Naive thymus-derived CD8-positive, alpha-beta T cell (primary cell): ENCODE results near the gene CHSY1. TPM values are rescaled to one million over a fixed set of nuclear protein-coding genes. Genes with fewer than 3 reads are reported as not detected.
A peak's percentile ranks its signal among the peaks of the same experiment; 100 is the strongest.

Experiments
- ATAC-seq, 2 donors: fragments of 150-1000 bp; cut with Tn5 transposase in 1 of 2; sonication (Bioruptor Pico), chemical (Tn5 transposase) in 1 of 2; 1 replicate in 1 of 2; 2 replicates in 1 of 2; pipeline ENCODE4 v1.10.0; 2021; ENCODE audit warnings: mild to moderate bottlenecking in 2 of 2, moderate library complexity in 2 of 2
- POLR2A ChIA-PET: fragments of 350-600 bp; sonication (Branson Sonifier 250); formaldehyde crosslinking; loops from one replicate; lab custom pipeline; 2021; ENCODE audit warnings: antibody characterized with exemption; lab: Charles Lee
- DNase-seq, 10 donors: peaks; one replicate each; pipeline versions ENCODE4 v3.0.0 to v3.0.0-alpha.2; 2020 to 2022
- H3K27ac Mint-ChIP-seq, 10 donors: one replicate each; pipeline ENCODE4 v1.8.0; 2020 to 2022; ENCODE audit warnings: mild to moderate bottlenecking in 10 of 10, mixed read lengths in 10 of 10, moderate library complexity in 4 of 10, inconsistent platforms in 1 of 10
- H3K27me3 Mint-ChIP-seq, 5 donors: one replicate each; pipeline ENCODE4 v1.8.0; 2021 to 2022; ENCODE audit warnings: mixed read lengths in 5 of 5
- H3K36me3 Mint-ChIP-seq, 3 donors: one replicate each; pipeline ENCODE4 v1.8.0; 2020 to 2022; ENCODE audit warnings: mixed read lengths in 3 of 3, mild to moderate bottlenecking in 2 of 3, inconsistent platforms in 1 of 3
- H3K4me1 Mint-ChIP-seq, 4 donors: one replicate each; pipeline ENCODE4 v1.8.0; 2021 to 2022; ENCODE audit warnings: mixed read lengths in 4 of 4
- H3K4me3 Mint-ChIP-seq, 10 donors: one replicate each; pipeline ENCODE4 v1.8.0; 2020 to 2022; ENCODE audit warnings: mild to moderate bottlenecking in 10 of 10, mixed read lengths in 10 of 10, moderate library complexity in 6 of 10, inconsistent platforms in 1 of 10
- H3K9me3 Mint-ChIP-seq, 9 donors: one replicate each; pipeline ENCODE4 v1.8.0; 2020 to 2022; ENCODE audit warnings: mixed read lengths in 9 of 9, mild to moderate bottlenecking in 3 of 9, inconsistent platforms in 1 of 9, moderate library complexity in 1 of 9
- polyA plus RNA-seq, 3 donors: library from polyadenylated mRNA; unstranded; fragments of 300-500 nt; fragmentation: Illumina TruSeq; gene quantifications; one replicate each; pipeline ENCODE4 v1.2.3, GENCODE V29; 2021
- total RNA-seq, 8 experiments: library from RNA in 2 of 8; stranded (reverse) in 2 of 8; gene quantifications; one replicate each; pipeline ENCODE4 v1.2.3 and lab custom pipeline; 2021 to 2026

CHSY1 gene
- total and polyA plus RNA-seq, 5 experiments from 2014 or later: 0.96 to 12.9 (median 1.7) TPM

DNA sequence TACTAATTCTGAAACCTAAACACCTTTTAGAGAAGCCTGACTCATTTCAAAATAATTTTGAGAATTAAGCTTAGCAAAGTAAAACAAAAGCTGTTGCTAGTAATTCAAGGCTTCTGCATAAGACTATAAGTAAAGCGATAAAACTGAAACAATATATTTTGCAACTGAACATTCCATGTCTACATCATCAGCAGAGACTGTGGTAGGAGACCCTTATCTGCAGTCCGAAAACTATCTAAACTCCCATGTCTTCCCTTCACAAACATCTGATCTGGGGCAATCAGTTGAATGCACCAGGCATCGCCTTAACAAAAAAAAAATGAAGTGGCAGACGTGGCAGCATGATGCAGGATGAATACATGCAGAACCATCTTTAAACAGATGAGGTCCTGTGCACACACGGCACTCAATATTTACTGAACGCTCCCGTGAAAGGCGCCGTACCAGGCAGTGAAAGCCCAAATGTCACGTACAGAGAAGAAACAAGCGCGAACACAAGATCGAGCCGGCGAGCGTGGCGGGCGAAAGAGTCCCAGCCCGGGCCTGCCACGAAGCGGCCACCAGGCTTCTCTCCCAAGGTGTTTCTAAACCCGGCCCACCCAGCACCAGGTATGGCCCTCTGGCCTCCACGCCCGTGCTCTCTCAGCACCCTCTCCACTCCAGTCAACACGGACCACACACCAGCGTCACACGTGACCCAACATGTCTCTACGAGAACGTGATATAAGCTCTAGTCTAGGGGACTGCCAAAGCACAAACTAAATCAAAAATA lies 63.0 kb downstream of the CHSY1 start:
- POLR2A ChIA-PET: no interaction called here
- peak overlapping the region in 1 of 10 donors; percentile 4 for H3K4me3 Mint-ChIP-seq
- H3K9me3 Mint-ChIP-seq: no peaks in the 10 kb centered on the region
- DNase-seq (no peak), ATAC-seq (no peak)
- H3K27me3 Mint-ChIP-seq: no peaks in the 10 kb centered on the region
- H3K4me1 Mint-ChIP-seq: peaks cover 28 to 56% (median 52%) of the 10 kb centered on the region in 4 donors
- peak overlapping the region in 3 of 10 donors; percentile 36 to 70 (median 53) for H3K27ac Mint-ChIP-seq
- peaks cover 0 to 5% (median 2%) of the 10 kb centered on the region in 3 donors for H3K36me3 Mint-ChIP-seq

DNA sequence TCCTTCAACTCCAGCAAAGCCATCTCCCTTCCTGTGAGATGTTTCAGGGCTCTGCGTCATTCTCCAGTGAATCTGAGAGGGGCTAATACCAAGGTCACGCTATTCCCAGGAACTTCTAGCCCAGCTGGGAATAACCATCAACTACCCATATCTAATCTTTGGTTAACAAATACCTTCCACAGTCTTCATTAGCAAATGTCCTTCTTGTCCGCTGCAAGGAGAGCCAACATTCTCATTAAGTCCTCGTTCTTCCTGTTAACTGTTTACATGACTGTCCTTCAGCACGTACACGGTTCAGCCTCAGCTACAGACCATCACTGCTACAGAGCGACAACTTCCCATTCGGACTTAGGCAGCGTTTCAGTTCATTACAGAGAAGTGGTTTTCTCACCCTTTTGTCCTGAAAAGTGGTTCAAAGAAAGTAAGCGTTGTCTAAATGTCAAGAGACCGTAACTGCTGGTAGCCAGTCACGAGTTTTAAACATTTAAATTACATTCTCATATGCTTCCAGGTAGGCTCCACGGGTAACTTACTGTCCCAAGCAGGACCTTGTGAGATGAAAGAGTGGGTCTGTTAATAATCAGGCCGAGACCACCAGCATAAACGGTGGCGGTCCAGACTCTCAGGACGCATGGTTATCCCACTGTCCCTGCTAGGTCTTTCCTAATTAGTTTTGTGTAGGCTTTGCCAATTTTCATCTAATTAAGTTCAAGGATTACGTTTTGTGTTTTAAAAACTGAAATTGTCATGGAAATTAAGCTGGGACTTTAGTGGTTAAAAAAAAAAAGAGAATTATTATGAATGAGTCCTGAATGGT lies 63.8 kb downstream of the CHSY1 start:
- Mint-ChIP-seq H3K36me3 (peaks cover 0 to 5% (median 5%) of the 10 kb centered on the region in 3 donors), H3K4me3 (peak overlapping the region in 2 of 10 donors; percentile 4 to 6), H3K27ac (peak overlapping the region in 5 of 10 donors; percentile 7 to 72 (median 50)), H3K27me3 (no peaks in the 10 kb centered on the region), H3K4me1 (peaks cover 23 to 48% (median 46%) of the 10 kb centered on the region in 4 donors), H3K9me3 (no peaks in the 10 kb centered on the region)
- ATAC-seq (no peak), DNase-seq (no peak)
- POLR2A ChIA-PET: no interaction called here

DNA sequence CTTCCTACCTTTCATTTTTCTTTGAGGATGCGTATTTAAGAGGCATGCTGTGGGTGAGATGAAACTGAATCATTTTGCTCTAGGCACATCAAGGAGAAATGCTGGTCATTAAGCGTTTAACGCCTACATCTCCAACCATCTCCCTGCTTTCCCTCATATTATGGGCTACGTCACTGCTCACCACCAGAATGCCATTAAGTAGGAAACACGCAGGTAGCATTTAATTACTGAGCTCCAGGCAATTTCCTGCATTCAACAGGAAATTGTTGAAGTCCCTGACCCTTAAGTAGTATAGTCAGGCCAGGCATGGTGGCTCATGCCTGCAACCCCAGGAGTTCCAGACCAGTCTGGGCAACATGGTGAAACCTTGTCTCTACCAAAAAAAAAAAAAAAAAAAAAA lies 66.1 kb downstream of the CHSY1 start:
- H3K27me3 Mint-ChIP-seq: no peaks in the 10 kb centered on the region

DNA sequence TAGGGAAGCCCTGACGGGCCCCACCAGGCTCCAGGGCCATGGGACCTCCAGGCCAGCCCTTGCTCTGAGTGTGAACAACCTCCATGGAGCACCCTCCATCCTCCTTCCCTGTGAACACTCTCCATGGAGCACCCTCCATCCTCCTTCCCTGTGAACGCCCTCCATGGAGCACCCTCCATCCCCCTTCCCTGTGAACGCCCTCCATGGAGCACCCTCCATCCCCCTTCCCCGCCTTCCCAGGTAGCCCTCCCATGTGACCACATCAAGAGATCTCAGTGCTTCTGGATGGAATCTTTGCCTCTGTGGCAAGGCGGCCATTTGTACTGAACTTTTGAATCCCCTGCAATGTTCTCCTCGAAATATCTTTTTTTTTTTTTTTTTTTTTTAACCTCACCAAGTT lies 66.5 kb downstream of the CHSY1 start:
- no peak overlapping the region for H3K4me3 Mint-ChIP-seq
- H3K9me3 Mint-ChIP-seq: no peaks in the 10 kb centered on the region
- no peaks in the 10 kb centered on the region for H3K27me3 Mint-ChIP-seq
- peak overlapping the region in 1 of 10 donors; percentile 43 for H3K27ac Mint-ChIP-seq
- H3K36me3 Mint-ChIP-seq: peaks cover 0 to 8% (median 5%) of the 10 kb centered on the region in 3 donors
- ATAC-seq: no peak
- no peak for DNase-seq
- peaks cover 33 to 47% (median 42%) of the 10 kb centered on the region in 4 donors for H3K4me1 Mint-ChIP-seq
- POLR2A ChIA-PET: interaction anchor here (0.7 kb wide), 1 partner anchor 10 kb away, joined by 3 read pairs; no protein-coding TSS in a partner anchor

More for the DNA sequence above, 66.1 kb downstream of the CHSY1 start:
- H3K4me3 Mint-ChIP-seq: no peak overlapping the region
- peak overlapping the region in 1 of 10 donors; percentile 43 for H3K27ac Mint-ChIP-seq
- POLR2A ChIA-PET: interaction anchor here (0.7 kb wide), 1 partner anchor 10 kb away, joined by 3 read pairs; no protein-coding TSS in a partner anchor
- peaks cover 32 to 46% (median 41%) of the 10 kb centered on the region in 4 donors for H3K4me1 Mint-ChIP-seq
- DNase-seq (no peak), ATAC-seq (no peak)
- peaks cover 0 to 8% (median 5%) of the 10 kb centered on the region in 3 donors for H3K36me3 Mint-ChIP-seq
- no peaks in the 10 kb centered on the region for H3K9me3 Mint-ChIP-seq

DNA sequence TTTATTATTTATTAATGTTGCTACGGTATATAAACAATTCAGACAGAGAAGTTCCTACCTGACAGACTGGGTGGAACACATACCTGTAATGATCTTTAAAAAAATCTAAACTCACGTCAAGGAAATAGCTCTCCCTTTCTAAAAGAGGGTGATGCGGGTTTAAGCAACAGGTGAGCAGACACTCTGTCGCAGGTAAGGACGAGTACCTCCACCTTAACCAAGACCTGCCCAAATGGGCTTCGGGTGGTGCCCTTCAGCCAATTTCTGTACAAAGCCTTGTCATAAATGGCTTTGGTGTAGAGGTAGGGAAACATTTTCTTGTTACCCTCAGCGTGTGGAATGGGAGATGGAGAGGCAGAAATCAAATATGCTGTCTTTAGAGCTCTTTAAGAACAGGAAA lies 67.0 kb downstream of the CHSY1 start:
- Mint-ChIP-seq H3K27me3 (no peaks in the 10 kb centered on the region), H3K9me3 (no peaks in the 10 kb centered on the region), H3K4me3 (peak overlapping the region in 1 of 10 donors; percentile 10), H3K4me1 (peaks cover 35 to 50% (median 44%) of the 10 kb centered on the region in 4 donors), H3K36me3 (peaks cover 0 to 8% (median 5%) of the 10 kb centered on the region in 3 donors), H3K27ac (no peak overlapping the region)
- POLR2A ChIA-PET: no interaction called here
- no peak for ATAC-seq
- DNase-seq: no peak

DNA sequence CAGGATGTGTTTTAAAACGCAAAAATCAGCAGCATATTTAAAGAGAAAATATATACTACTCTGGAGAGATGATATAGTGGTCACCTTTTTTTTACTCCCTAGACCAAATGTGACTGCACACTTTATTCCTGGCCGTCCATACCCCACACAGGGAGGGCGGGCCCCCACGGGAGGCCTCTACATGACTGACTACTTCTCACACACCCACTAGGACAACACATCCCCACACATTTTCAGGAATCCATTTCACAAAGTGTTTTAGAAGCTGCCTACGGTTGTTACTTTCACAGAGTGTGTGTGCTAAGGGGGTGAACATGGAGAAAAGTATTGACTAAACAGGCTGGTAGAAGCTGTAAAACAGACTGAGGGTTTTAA lies 67.9 kb downstream of the CHSY1 start:
- Mint-ChIP-seq H3K4me1 (peaks cover 30 to 46% (median 41%) of the 10 kb centered on the region in 4 donors), H3K9me3 (no peaks in the 10 kb centered on the region), H3K4me3 (no peak overlapping the region), H3K27ac (peak overlapping the region in 3 of 10 donors; percentile 35 to 71 (median 64)), H3K36me3 (peaks cover 0 to 9% (median 5%) of the 10 kb centered on the region in 3 donors), H3K27me3 (no peaks in the 10 kb centered on the region)
- no peak for ATAC-seq
- no peak for DNase-seq
- POLR2A ChIA-PET: no interaction called here

DNA sequence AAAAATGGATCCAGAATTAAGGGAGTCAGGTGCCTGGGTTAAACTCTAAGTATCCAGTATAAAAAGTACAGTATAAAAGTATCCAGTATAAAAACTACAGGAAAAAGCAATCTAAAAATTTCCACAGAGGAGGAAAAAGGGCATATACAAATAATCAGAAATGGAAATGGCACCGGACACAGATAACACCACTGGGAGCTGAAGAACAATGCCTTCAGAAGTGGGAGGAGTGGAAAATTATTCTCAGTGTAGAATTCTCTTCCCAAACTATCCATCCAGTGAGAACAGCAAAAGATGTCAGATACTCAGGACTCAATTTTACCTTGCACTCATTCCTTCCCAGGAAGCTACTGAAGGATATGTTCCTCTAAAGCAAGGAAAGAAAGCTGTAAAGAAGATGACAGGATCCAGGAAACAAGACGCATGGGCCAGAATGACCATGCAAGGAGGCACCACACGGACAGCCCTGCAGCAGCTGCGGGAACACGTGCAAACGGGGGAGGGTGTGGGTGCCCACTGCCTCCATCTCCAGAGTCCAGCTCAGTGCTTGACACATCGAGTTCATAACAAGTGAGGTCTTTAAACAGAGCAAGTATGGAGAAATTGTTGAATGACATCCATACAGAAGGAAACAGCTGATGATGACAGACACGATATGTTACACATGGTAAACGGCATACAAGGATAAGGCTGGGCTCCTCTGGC lies 68.5 kb downstream of the CHSY1 start:
- no peaks in the 10 kb centered on the region for H3K27me3 Mint-ChIP-seq
- H3K4me1 Mint-ChIP-seq: peaks cover 30 to 42% (median 37%) of the 10 kb centered on the region in 4 donors
- DNase-seq: no peak
- H3K27ac Mint-ChIP-seq: peak overlapping the region in 3 of 10 donors; percentile 5 to 71 (median 58)
- no peak overlapping the region for H3K4me3 Mint-ChIP-seq
- peaks cover 0 to 14% (median 5%) of the 10 kb centered on the region in 3 donors for H3K36me3 Mint-ChIP-seq
- no peaks in the 10 kb centered on the region for H3K9me3 Mint-ChIP-seq
- POLR2A ChIA-PET: no interaction called here
- no peak for ATAC-seq

DNA sequence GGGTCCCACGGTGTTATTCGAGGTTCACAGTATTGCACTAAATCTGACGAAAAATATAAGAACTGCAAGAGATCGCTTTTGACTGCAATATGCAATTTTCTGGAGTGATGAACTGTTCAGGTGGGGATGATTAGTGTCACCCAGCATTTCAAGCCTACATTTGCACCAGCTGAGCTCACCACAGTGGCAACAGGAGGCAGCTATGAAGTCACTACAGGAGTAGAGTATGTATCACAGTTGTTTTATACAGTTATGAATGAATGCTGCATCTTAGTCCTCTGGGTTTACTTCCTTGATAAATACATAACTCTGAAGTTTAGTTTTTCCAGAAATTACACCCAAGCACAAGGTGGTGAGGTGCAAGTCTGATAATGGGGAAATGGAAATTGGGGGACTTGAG lies 69.6 kb downstream of the CHSY1 start:
- Mint-ChIP-seq H3K4me1 (peaks cover 26 to 37% (median 32%) of the 10 kb centered on the region in 4 donors), H3K9me3 (no peaks in the 10 kb centered on the region), H3K36me3 (peaks cover 0 to 24% (median 4%) of the 10 kb centered on the region in 3 donors), H3K4me3 (no peak overlapping the region), H3K27me3 (no peaks in the 10 kb centered on the region), H3K27ac (peak overlapping the region in 5 of 10 donors; percentile 5 to 80 (median 36))
- DNase-seq (no peak), ATAC-seq (no peak)
- POLR2A ChIA-PET: no interaction called here

DNA sequence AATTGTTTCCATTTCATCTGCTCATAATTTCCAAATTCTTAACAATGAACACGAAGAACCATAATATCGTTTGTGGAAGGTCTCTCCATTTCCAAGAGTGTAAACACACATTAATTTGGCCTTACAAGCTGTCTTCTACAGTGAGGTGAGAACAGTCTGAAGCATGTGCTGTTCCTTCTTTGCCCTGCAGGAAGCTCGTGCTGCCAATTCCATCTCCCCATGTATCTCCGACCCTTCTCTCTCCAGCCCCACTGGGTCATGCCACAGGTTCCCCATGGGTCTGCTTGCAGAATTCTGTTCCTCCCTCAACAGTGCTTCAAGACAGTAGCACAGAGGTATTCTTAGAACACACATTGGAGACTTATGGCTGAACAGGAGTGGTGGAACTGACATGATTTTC lies 70.5 kb downstream of the CHSY1 start:
- DNase-seq (no peak), ATAC-seq (no peak)
- Mint-ChIP-seq H3K4me3 (peak overlapping the region in 5 of 10 donors; percentile 3 to 61 (median 34)), H3K9me3 (no peaks in the 10 kb centered on the region), H3K27ac (peak overlapping the region; percentile 80 to 92 (median 90)), H3K27me3 (no peaks in the 10 kb centered on the region), H3K4me1 (peaks cover 26 to 36% (median 32%) of the 10 kb centered on the region in 4 donors), H3K36me3 (peaks cover 0 to 32% (median 4%) of the 10 kb centered on the region in 3 donors)
- POLR2A ChIA-PET: no interaction called here

DNA sequence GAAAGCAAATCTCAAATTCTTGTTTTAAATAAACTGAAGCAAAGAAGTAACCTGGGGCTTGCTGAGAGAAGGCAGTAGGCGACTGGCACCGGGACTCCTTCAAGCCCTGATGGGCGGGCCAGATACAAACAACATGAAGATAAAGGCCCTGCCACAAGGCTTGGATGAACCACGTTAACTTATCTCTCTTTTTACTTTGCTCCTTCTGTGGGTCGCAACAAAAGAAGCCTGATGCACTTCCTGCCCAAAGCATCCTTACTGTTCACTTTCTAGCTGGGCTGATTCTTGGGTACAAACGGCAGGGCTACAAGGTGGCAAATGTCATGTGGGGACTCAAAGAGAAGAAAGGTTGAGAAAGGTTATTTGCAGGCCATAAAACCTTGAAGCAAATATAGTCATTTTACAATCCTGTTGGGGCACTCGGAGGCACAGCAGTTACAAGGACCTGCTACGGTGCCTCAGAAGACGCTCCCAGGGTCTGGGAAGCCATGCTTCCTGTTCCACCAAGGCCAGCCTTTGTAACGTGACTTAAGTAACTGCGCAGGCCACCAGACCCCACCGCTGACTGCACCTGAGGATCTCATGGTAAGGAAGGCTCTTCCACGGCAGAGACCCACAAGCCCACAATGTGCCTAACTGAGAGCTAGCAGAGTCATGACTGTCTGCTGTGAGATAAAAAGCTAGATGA lies 71.1 kb downstream of the CHSY1 start:
- ATAC-seq (peak; percentile 67 to 91), DNase-seq (peak in 6 of 10 donors; percentile 3 to 67 (median 34))
- Mint-ChIP-seq H3K4me3 (peak overlapping the region in 9 of 10 donors; percentile 9 to 62 (median 56)), H3K4me1 (peaks cover 26 to 36% (median 34%) of the 10 kb centered on the region in 4 donors), H3K36me3 (peaks cover 0 to 37% (median 4%) of the 10 kb centered on the region in 3 donors), H3K9me3 (no peaks in the 10 kb centered on the region), H3K27ac (peak overlapping the region; percentile 80 to 92 (median 90)), H3K27me3 (no peaks in the 10 kb centered on the region)
- POLR2A ChIA-PET: no interaction called here

DNA sequence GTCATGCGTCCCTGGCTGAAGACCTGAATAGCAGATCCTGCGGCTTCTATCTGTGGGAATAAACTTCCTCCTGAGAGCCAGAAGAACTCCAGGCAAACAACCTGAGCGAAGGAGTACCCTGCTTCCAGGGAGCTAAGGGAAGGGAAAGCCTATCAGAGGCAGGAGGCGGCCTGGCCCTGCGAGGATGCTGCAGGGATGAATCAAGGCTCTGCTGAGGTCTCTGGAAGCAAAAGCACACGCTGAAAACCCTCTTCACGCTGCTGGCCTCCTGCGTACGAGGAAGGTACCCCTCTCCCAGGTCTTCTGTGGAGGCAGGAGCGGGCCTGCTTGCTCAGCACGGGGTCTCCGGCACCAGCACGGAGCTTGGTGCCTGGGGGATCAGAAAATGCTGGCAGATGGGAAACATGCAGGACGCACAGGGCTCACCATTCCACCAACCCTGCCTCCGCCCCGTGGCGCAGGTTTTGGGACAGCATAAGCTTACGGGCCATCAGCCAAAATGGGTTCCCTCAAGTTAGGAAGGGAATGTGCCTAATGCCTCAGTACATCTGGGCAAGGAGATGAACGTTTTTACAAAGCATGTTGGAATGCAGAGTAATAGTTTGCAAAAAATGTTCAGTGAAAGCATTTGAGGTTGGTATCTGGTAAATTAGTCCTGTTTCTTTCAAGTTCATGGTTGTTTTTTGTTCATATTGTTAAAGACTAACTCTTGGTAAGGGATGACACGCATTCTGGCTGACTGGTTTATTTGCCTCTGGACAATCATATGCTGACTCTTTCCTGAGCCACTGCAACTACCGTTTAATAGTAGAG lies 72.3 kb downstream of the CHSY1 start:
- peaks cover 0 to 44% (median 4%) of the 10 kb centered on the region in 3 donors for H3K36me3 Mint-ChIP-seq
- H3K4me1 Mint-ChIP-seq: peaks cover 24 to 38% (median 35%) of the 10 kb centered on the region in 4 donors
- peak overlapping the region; percentile 80 to 92 (median 90) for H3K27ac Mint-ChIP-seq
- peak overlapping the region in 1 of 10 donors; percentile 9 for H3K4me3 Mint-ChIP-seq
- H3K27me3 Mint-ChIP-seq: no peaks in the 10 kb centered on the region
- ATAC-seq (no peak), DNase-seq (no peak)
- no peaks in the 10 kb centered on the region for H3K9me3 Mint-ChIP-seq
- POLR2A ChIA-PET: no interaction called here
